ENCODE measurements around the gene HSPB1.
"Not testable (repeated sequence)": the region's sequence is repeated elsewhere in the genome, so short reads cannot be mapped to it uniquely, and the experiment has no call there.

HSPB1 gene

GRCh38 chr7:76302347-76303201 is at the start of gene HSPB1:
HSPB1 (plus strand) TSS chr7:76302673; CDS start chr7:76302713, 40 bp downstream.
- peak; percentile 81 for DNase-seq

GRCh38 chr7:76254781-76255180 is 47.7 kb upstream of the HSPB1 start:
- DNase-seq = no peak

GRCh38 chr7:76257973-76258372 is 44.5 kb upstream of the HSPB1 start:
- DNase-seq = no peak

- DNase-seq = no peak
These were observed 43.1 kb upstream of the HSPB1 start for GRCh38 chr7:76259124-76260093.

GRCh38 chr7:76260171-76260703 is 42.2 kb upstream of the HSPB1 start:
- DNase-seq = no peak

- no peak for DNase-seq
These were observed 41.1 kb upstream of the HSPB1 start for GRCh38 chr7:76261329-76261728.

GRCh38 chr7:76261931-76262330 is 40.5 kb upstream of the HSPB1 start:
- DNase-seq = no peak

- peak; percentile 77 for DNase-seq
These were observed 39.6 kb upstream of the HSPB1 start for GRCh38 chr7:76262683-76263402.

- no peak for DNase-seq
These were observed 37.2 kb upstream of the HSPB1 start for GRCh38 chr7:76265299-76265698.

GRCh38 chr7:76267107-76267893 is 35.2 kb upstream of the HSPB1 start:
- no peak for DNase-seq

GRCh38 chr7:76267894-76268183 is 34.6 kb upstream of the HSPB1 start:
- no peak for DNase-seq

GRCh38 chr7:76268376-76268775 is 34.1 kb upstream of the HSPB1 start:
- DNase-seq = no peak

GRCh38 chr7:76269895-76270294 is 32.6 kb upstream of the HSPB1 start:
- DNase-seq = no peak

- DNase-seq = not testable (repeated sequence)
These were observed 31.1 kb upstream of the HSPB1 start for GRCh38 chr7:76271384-76271783.

- no peak for DNase-seq
These were observed 30.3 kb upstream of the HSPB1 start for GRCh38 chr7:76272142-76272541.

- DNase-seq = no peak
These were observed 29.5 kb upstream of the HSPB1 start for GRCh38 chr7:76272851-76273497.

- DNase-seq = no peak
These were observed 29.0 kb upstream of the HSPB1 start for GRCh38 chr7:76273503-76273902.

GRCh38 chr7:76278540-76278939 is 23.9 kb upstream of the HSPB1 start:
- DNase-seq = no peak

GRCh38 chr7:76280408-76280807 is 22.1 kb upstream of the HSPB1 start:
- DNase-seq = no peak

- DNase-seq = no peak
These were observed 21.3 kb upstream of the HSPB1 start for GRCh38 chr7:76281006-76281705.

Data from NCI-H1694 (cell line).